T-helper 1 cell treated with Interleukin-12 subunit alpha and Interleukin-12 subunit beta and Interleukin-4 antibody, amounts not matched to agents 30 μg/mL and 1 μg/mL, for 36 hours (primary cell): ENCODE results near the gene TNFRSF19.
"Not testable (repeated sequence)": the region's sequence is repeated elsewhere in the genome, so short reads cannot be mapped to it uniquely, and the experiment has no call there.

Source experiments
- H3K27ac Mint-ChIP-seq: one replicate; pipeline ENCODE4 v1.8.0; 2021; ENCODE audit warnings: mild to moderate bottlenecking, mixed read lengths
- H3K27me3 Mint-ChIP-seq: one replicate; pipeline ENCODE4 v1.8.0; 2021; ENCODE audit warnings: low read depth, mixed read lengths
- H3K36me3 Mint-ChIP-seq: one replicate; pipeline ENCODE4 v1.8.0; 2021; ENCODE audit warnings: low read depth, mixed read lengths
- H3K4me1 Mint-ChIP-seq: one replicate; pipeline ENCODE4 v1.8.0; 2021; ENCODE audit warnings: low read depth, mixed read lengths
- H3K4me3 Mint-ChIP-seq: one replicate; pipeline ENCODE4 v1.8.0; 2021; ENCODE audit warnings: mild to moderate bottlenecking, moderate library complexity, mixed read lengths
- H3K9me3 Mint-ChIP-seq: one replicate; pipeline ENCODE4 v1.8.0; 2021; ENCODE audit warnings: mixed read lengths

Gene TNFRSF19

GRCh38 chr13:23656637-23657371 lies 86.6 kb downstream of the TNFRSF19 start:
- no peaks in the 10 kb centered on the region for H3K4me1 Mint-ChIP-seq
- H3K4me3 Mint-ChIP-seq: no peak overlapping the region
- H3K27me3 Mint-ChIP-seq: peaks cover 13% of the 10 kb centered on the region
- no peaks in the 10 kb centered on the region for H3K36me3 Mint-ChIP-seq
- H3K27ac Mint-ChIP-seq: no peak overlapping the region
- H3K9me3 Mint-ChIP-seq: no peaks in the 10 kb centered on the region

- Mint-ChIP-seq H3K4me1 (no peaks in the 10 kb centered on the region), H3K27me3 (peaks cover 18% of the 10 kb centered on the region), H3K9me3 (no peaks in the 10 kb centered on the region), H3K36me3 (no peaks in the 10 kb centered on the region), H3K4me3 (no peak overlapping the region), H3K27ac (no peak overlapping the region)
These were observed 88.8 kb downstream of the TNFRSF19 start for GRCh38 chr13:23658929-23659541.

GRCh38 chr13:23660249-23660648 lies 90.0 kb downstream of the TNFRSF19 start:
- no peaks in the 10 kb centered on the region for H3K36me3 Mint-ChIP-seq
- H3K9me3 Mint-ChIP-seq: no peaks in the 10 kb centered on the region
- H3K4me1 Mint-ChIP-seq: no peaks in the 10 kb centered on the region
- no peak overlapping the region for H3K27ac Mint-ChIP-seq
- peaks cover 18% of the 10 kb centered on the region for H3K27me3 Mint-ChIP-seq
- H3K4me3 Mint-ChIP-seq: no peak overlapping the region

- Mint-ChIP-seq H3K27ac (no peak overlapping the region), H3K4me3 (no peak overlapping the region), H3K36me3 (no peaks in the 10 kb centered on the region), H3K4me1 (no peaks in the 10 kb centered on the region), H3K27me3 (peaks cover 18% of the 10 kb centered on the region), H3K9me3 (no peaks in the 10 kb centered on the region)
These were observed 96.4 kb downstream of the TNFRSF19 start for GRCh38 chr13:23666582-23666981.

GRCh38 chr13:23667750-23668149 lies 97.5 kb downstream of the TNFRSF19 start:
- Mint-ChIP-seq H3K27me3 (peaks cover 11% of the 10 kb centered on the region), H3K4me3 (no peak overlapping the region), H3K27ac (no peak overlapping the region), H3K4me1 (no peaks in the 10 kb centered on the region), H3K36me3 (no peaks in the 10 kb centered on the region), H3K9me3 (no peaks in the 10 kb centered on the region)

- Mint-ChIP-seq H3K4me1 (no peaks in the 10 kb centered on the region), H3K27me3 (peaks cover 7% of the 10 kb centered on the region), H3K27ac (no peak overlapping the region), H3K36me3 (no peaks in the 10 kb centered on the region), H3K4me3 (no peak overlapping the region), H3K9me3 (no peaks in the 10 kb centered on the region)
These were observed 98.3 kb downstream of the TNFRSF19 start for GRCh38 chr13:23668562-23668961.

GRCh38 chr13:23670793-23671192 lies 100.6 kb downstream of the TNFRSF19 start:
- Mint-ChIP-seq H3K27ac (no peak overlapping the region), H3K9me3 (no peaks in the 10 kb centered on the region), H3K4me1 (no peaks in the 10 kb centered on the region), H3K36me3 (no peaks in the 10 kb centered on the region), H3K4me3 (no peak overlapping the region), H3K27me3 (peaks cover 11% of the 10 kb centered on the region)

GRCh38 chr13:23671377-23671776 lies 101.2 kb downstream of the TNFRSF19 start:
- H3K36me3 Mint-ChIP-seq: no peaks in the 10 kb centered on the region
- peaks cover 11% of the 10 kb centered on the region for H3K27me3 Mint-ChIP-seq
- no peaks in the 10 kb centered on the region for H3K4me1 Mint-ChIP-seq
- no peaks in the 10 kb centered on the region for H3K9me3 Mint-ChIP-seq
- no peak overlapping the region for H3K27ac Mint-ChIP-seq
- H3K4me3 Mint-ChIP-seq: no peak overlapping the region

- Mint-ChIP-seq H3K4me1 (no peaks in the 10 kb centered on the region), H3K27ac (no peak overlapping the region), H3K27me3 (peaks cover 11% of the 10 kb centered on the region), H3K9me3 (no peaks in the 10 kb centered on the region), H3K36me3 (no peaks in the 10 kb centered on the region), H3K4me3 (no peak overlapping the region)
These were observed 101.7 kb downstream of the TNFRSF19 start for GRCh38 chr13:23671897-23672296.

- Mint-ChIP-seq H3K9me3 (no peaks in the 10 kb centered on the region), H3K4me1 (no peaks in the 10 kb centered on the region), H3K4me3 (no peak overlapping the region), H3K36me3 (no peaks in the 10 kb centered on the region), H3K27me3 (peaks cover 11% of the 10 kb centered on the region), H3K27ac (no peak overlapping the region)
These were observed 102.4 kb downstream of the TNFRSF19 start for GRCh38 chr13:23672616-23673015.

- Mint-ChIP-seq H3K27me3 (peaks cover 11% of the 10 kb centered on the region), H3K4me3 (no peak overlapping the region), H3K27ac (no peak overlapping the region), H3K4me1 (no peaks in the 10 kb centered on the region), H3K9me3 (no peaks in the 10 kb centered on the region), H3K36me3 (no peaks in the 10 kb centered on the region)
These were observed 103.1 kb downstream of the TNFRSF19 start for GRCh38 chr13:23673354-23673753.

GRCh38 chr13:23673867-23674605 lies 103.8 kb downstream of the TNFRSF19 start:
- Mint-ChIP-seq H3K4me1 (peaks cover 2% of the 10 kb centered on the region), H3K27ac (no peak overlapping the region), H3K4me3 (no peak overlapping the region)

GRCh38 chr13:23674795-23675640 lies 104.8 kb downstream of the TNFRSF19 start:
- Mint-ChIP-seq H3K36me3 (no peaks in the 10 kb centered on the region), H3K4me1 (peaks cover 7% of the 10 kb centered on the region), H3K27me3 (peaks cover 9% of the 10 kb centered on the region), H3K27ac (no peak overlapping the region), H3K9me3 (no peaks in the 10 kb centered on the region), H3K4me3 (no peak overlapping the region)

More at GRCh38 chr13:23673867-23674605, 103.8 kb downstream of the TNFRSF19 start:
- Mint-ChIP-seq H3K9me3 (no peaks in the 10 kb centered on the region), H3K27me3 (peaks cover 11% of the 10 kb centered on the region), H3K36me3 (no peaks in the 10 kb centered on the region)

- H3K9me3 Mint-ChIP-seq, H3K36me3 Mint-ChIP-seq, H3K27ac Mint-ChIP-seq, H3K27me3 Mint-ChIP-seq, H3K4me1 Mint-ChIP-seq, H3K4me3 Mint-ChIP-seq: not testable (repeated sequence)
These were observed 107.6 kb downstream of the TNFRSF19 start for GRCh38 chr13:23677679-23678288.
